ENCODE data around the gene MACROD2. TPM values are rescaled to one million over a fixed set of nuclear protein-coding genes. Genes with fewer than 3 reads are reported as not detected.

Gene MACROD2
- total and polyA plus RNA-seq, 7 donors = 0.20 to 4.8 (median 0.87) TPM

DNA sequence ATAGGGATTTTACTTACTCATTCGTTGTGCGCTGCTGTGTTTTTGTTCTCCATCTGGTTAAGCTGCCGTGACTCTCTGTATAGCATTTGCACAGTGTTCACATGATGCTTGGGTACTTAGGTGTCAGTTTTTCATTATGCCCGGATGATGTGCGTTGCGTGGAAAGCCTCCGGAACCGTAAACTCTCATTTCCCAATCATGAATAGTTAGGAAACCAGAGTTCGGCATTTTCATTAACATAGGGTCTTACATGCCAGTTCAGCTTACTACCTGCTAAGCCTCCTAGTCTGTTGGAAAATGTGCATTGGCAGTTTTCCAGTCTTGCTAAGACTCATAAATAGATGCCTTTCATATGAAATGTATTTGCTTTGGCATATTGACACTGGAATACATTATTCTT lies 825.5 kb downstream of the MACROD2 start:
- no peaks in the 10 kb centered on the region for H3K27me3 ChIP-seq (ENCODE audit: insufficient read depth in 3 of 3, low read length in 2 of 3)
- no peak overlapping the region for H3K4me3 ChIP-seq
- H3K27ac ChIP-seq = no peak overlapping the region
- H3K9me3 ChIP-seq = no peaks in the 10 kb centered on the region
- no peaks in the 10 kb centered on the region for H3K36me3 ChIP-seq (ENCODE audit: insufficient read depth in 1 of 2, low read depth in 1 of 2)
- H3K4me1 ChIP-seq = no peaks in the 10 kb centered on the region
- WGBS, 3 donors = 44 to 58% (median 57%) methylated on average over 9 of the region's 9 CpGs
- ATAC-seq (no peak), DNase-seq (no peak)
- TF ChIP-seq, protein P1, sequence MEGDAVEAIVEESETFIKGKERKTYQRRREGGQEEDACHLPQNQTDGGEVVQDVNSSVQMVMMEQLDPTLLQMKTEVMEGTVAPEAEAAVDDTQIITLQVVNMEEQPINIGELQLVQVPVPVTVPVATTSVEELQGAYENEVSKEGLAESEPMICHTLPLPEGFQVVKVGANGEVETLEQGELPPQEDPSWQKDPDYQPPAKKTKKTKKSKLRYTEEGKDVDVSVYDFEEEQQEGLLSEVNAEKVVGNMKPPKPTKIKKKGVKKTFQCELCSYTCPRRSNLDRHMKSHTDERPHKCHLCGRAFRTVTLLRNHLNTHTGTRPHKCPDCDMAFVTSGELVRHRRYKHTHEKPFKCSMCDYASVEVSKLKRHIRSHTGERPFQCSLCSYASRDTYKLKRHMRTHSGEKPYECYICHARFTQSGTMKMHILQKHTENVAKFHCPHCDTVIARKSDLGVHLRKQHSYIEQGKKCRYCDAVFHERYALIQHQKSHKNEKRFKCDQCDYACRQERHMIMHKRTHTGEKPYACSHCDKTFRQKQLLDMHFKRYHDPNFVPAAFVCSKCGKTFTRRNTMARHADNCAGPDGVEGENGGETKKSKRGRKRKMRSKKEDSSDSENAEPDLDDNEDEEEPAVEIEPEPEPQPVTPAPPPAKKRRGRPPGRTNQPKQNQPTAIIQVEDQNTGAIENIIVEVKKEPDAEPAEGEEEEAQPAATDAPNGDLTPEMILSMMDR (IDR thresholded peaks at IDR 0.05) = no peak
- intact Hi-C loops (cut with DNase I) = loop anchor here in 1 of 2 donors (2.0 kb wide), 1 partner anchor 78 kb away; no protein-coding TSS in a partner anchor

DNA sequence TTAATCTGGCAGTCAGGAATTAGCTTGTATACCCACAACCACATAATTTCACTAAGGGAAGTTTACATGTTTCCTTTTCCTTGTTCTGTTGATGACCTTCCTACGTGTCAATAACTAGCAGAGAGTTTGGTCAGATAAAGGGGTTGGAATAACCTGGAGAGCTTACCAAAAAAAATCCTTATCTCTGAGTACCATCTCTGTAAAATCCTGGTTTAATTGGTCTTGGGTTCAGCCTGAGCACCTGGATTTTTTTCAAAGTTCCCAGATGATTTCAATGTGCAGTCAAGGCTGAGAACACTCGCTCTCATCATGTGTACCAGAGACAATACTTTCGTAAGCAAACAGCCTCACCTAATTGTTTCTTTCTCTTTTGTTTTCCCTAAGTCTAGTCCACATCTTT lies 825.9 kb downstream of the MACROD2 start:
- ATAC-seq (no peak), DNase-seq (no peak)
- Histone ChIP-seq H3K27me3 (ENCODE audit: insufficient read depth in 3 of 3, low read length in 2 of 3) (no peaks in the 10 kb centered on the region), H3K9me3 (no peaks in the 10 kb centered on the region), H3K4me1 (no peaks in the 10 kb centered on the region), H3K27ac (no peak overlapping the region), H3K36me3 (ENCODE audit: insufficient read depth in 1 of 2, low read depth in 1 of 2) (no peaks in the 10 kb centered on the region), H3K4me3 (no peak overlapping the region)
- intact Hi-C loops (cut with DNase I) = loop anchor here in 1 of 2 donors (2.0 kb wide), 1 partner anchor 78 kb away; no protein-coding TSS in a partner anchor
- TF ChIP-seq, protein P1 (IDR thresholded peaks at IDR 0.05) = no peak
- 82 to 90% (median 85%) methylated on average over 3 of the region's 3 CpGs for WGBS, 3 donors

DNA sequence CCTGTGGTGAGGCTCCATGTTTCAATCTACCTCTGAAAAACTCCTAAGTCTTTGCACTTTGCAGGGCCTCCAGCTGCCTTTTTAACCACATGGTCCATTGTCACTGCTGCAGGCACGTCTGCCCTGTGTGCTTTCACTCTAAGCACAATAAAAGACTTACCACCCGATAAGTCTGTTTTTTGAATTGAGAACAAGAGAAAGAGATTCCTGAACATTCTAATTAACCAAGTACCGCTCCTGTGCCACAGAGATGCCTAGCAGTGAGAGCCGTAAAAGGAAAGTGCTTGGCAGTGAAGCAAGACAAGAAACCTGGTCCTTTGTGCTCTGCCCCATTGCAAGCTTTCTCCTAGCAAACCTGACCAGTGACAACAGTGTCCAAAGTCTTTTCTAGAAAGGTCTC lies 829.7 kb downstream of the MACROD2 start:
- no peak for ATAC-seq
- H3K36me3 ChIP-seq (ENCODE audit: insufficient read depth in 1 of 2, low read depth in 1 of 2) = no peaks in the 10 kb centered on the region
- H3K4me3 ChIP-seq = no peak overlapping the region
- no peak for DNase-seq
- no peaks in the 10 kb centered on the region for H3K4me1 ChIP-seq
- no peak overlapping the region for H3K27ac ChIP-seq
- H3K9me3 ChIP-seq = no peaks in the 10 kb centered on the region
- no peaks in the 10 kb centered on the region for H3K27me3 ChIP-seq (ENCODE audit: insufficient read depth in 3 of 3, low read length in 2 of 3)
- intact Hi-C loops (cut with DNase I) = no loop called here
- 66 to 79% (median 73%) methylated on average over 4 of the region's 4 CpGs for WGBS, 3 donors
- TF ChIP-seq, protein P1 (IDR thresholded peaks at IDR 0.05) = no peak

DNA sequence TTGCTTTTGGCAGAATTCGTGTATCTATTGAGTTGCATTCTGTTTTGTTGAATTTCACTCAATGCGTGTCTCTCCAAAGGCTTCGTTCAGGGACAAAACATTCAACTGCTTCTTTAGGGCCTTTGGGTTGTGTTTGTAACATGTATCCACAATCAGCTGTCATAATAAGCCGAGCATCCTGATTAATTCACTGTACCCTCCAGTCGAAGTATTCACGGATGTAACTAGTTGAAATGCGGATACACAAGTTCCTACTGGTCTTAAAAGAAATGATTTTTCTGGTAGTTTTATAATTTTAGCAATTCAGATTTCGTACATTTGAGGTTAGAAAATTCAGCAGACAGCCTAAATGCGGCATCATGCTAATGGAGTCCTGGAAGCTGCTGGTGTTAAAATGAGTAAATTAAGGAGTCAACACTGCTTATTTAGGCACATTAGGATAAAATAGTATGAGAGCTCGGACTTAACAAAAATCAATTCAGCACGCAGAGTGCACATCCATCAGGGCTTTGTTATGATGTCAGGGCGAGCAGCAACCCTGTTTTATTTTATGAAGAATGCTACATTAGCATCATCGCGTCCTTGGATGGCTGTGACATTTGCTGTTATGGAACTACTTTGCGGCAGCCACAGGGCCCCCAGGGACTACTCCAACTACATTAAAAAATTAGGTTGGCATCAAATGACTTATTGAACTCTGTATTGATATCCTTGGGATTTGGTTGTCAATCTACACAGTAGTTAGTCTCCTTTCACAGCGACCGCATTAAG lies 831.4 kb downstream of the MACROD2 start:
- Histone ChIP-seq H3K4me3 (no peak overlapping the region), H3K27ac (no peak overlapping the region), H3K9me3 (no peaks in the 10 kb centered on the region), H3K36me3 (ENCODE audit: insufficient read depth in 1 of 2, low read depth in 1 of 2) (no peaks in the 10 kb centered on the region), H3K27me3 (ENCODE audit: insufficient read depth in 3 of 3, low read length in 2 of 3) (no peaks in the 10 kb centered on the region), H3K4me1 (no peaks in the 10 kb centered on the region)
- DNase-seq (no peak), ATAC-seq (no peak)
- TF ChIP-seq, protein P1 (IDR thresholded peaks at IDR 0.05) = no peak
- intact Hi-C loops (cut with DNase I) = no loop called here
- 76 to 80% (median 76%) methylated on average over 17 of the region's 17 CpGs for WGBS, 3 donors

Data from psoas muscle (tissue), 8 donors.